Activated CD4-positive, alpha-beta T cell treated with anti-CD3 and anti-CD28 coated beads for 24 hours (primary cell): ENCODE results near the gene ASB3.
"Not testable (repeated sequence)": the region's sequence is repeated elsewhere in the genome, so short reads cannot be mapped to it uniquely, and the experiment has no call there.

Source experiments
- DNase-seq, 2 donors: peaks; one replicate each; pipeline ENCODE4 v3.0.0-alpha.2; 2020; ENCODE audit warnings: low read depth in 2 of 2

ASB3 gene, protein sequence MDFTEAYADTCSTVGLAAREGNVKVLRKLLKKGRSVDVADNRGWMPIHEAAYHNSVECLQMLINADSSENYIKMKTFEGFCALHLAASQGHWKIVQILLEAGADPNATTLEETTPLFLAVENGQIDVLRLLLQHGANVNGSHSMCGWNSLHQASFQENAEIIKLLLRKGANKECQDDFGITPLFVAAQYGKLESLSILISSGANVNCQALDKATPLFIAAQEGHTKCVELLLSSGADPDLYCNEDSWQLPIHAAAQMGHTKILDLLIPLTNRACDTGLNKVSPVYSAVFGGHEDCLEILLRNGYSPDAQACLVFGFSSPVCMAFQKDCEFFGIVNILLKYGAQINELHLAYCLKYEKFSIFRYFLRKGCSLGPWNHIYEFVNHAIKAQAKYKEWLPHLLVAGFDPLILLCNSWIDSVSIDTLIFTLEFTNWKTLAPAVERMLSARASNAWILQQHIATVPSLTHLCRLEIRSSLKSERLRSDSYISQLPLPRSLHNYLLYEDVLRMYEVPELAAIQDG

DNA sequence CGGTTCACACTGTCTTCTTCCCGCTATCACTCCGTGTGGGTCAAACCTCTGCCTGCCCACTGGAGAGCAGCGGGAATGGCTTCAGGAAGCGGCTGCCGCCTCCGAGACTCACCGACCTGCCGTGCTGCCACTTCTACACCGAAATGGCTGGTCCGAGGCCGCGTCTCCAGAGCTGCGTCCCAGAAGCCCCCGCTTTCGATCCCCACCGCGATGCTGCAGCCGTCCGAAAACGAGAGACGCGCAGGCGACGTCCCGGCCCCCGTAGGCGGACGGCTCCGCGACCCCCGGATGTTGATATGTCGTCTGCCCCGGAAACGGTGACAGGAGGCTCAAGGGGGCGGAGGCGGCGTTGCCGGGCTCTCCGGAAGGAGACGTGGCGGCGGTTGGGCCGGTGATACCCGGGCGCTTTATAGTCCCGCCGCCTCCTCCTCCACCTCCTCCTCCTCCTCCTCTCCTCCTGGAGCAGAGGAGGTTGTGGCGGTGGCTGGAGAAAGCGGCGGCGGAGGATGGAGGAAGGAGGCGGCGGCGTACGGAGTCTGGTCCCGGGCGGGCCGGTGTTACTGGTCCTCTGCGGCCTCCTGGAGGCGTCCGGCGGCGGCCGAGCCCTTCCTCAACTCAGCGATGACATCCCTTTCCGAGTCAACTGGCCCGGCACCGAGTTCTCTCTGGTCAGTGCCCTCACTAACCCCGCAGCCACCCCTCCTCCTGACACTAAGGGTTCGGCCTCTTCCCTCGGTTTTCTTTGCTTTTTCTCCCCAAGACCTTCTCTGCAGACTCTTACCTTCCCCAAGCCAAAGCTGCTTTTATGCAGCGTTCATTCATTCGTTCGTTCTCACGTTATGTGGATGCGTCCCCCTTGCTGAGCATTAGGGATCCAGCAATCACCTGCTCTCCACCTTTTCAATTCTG, at the start of gene ASB3, which contains the start of gene ERLEC1:
TSS of gene ASB3 (minus strand) at position 249 of the 909 bp plus-strand sequence. CDS start 21,381 bp downstream, outside the sequence.
TSS of gene ERLEC1 (plus strand) at position 340 of the 909 bp plus-strand sequence. CDS start at position 507, 167 bp downstream.
- peak; percentile 68 to 82 for DNase-seq

DNA sequence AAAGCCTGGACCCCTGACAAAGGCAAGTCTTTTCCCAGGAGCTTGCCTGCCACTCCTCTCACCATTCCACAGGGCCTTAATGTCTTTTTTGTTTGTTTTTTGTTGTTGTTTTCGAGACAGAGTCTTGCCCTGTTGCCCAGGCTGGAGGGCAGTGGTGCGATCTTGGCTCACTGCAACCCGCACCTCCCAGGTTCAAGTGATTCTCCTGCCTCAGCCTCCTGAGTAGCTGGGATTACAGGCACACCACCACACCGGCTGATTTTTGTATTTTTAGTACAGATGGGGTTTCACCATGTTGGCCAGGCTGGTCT, 43.2 kb upstream of the ASB3 start:
- not testable (repeated sequence) for DNase-seq

DNA sequence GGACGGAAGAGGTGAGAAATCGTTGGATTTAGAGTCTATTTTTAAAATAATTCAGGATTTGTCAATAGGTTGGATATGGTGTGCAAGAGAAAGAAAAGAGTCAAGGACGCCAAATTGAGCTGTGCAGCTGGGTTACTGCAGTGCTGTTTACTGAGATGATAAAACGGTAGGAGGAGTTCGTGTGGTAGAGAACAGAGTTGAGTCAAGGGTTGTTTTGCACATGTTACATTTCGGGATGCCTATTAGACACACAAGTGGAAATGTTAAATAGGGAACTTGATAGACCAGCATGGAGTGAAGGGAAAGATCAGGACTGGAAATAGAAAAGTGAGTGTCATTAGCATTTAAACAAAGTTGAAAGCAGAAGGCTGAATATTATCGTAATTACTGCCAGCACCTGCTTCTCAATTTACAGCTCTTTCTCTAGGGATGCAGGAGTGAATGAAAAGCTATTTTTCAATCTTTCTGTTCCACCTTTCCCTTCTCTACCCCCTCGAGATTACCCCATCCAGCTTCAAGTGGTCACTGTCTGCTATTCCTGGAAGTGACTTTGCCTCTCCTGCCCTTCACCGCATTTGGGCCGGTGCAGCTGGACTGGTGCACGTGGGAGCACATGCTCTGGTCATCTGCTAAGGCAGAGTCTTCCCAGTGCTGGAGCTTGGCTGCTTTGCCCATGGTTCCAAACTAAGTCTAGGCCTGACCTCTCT, 42.7 kb upstream of the ASB3 start:
- DNase-seq, result no peak

DNA sequence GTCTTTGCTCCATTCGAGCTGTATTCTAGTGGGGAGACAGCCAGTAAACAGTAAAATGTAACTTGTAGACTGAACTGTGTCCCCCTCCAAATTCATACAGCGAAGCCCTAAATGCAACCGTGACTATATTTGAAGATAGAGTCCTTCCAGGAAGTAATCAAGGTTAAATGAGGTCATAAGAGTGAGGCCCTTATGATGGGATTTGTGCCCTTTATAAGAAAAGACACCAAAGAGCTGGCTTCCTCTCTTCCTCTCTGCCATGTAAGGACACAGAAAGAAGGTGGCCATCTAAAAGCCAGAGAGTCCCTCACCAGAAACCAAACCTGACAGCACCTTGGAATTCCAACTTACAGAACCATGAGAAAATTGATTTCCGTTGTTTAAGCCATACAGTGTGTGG, 41.6 kb upstream of the ASB3 start:
- no peak for DNase-seq

DNA sequence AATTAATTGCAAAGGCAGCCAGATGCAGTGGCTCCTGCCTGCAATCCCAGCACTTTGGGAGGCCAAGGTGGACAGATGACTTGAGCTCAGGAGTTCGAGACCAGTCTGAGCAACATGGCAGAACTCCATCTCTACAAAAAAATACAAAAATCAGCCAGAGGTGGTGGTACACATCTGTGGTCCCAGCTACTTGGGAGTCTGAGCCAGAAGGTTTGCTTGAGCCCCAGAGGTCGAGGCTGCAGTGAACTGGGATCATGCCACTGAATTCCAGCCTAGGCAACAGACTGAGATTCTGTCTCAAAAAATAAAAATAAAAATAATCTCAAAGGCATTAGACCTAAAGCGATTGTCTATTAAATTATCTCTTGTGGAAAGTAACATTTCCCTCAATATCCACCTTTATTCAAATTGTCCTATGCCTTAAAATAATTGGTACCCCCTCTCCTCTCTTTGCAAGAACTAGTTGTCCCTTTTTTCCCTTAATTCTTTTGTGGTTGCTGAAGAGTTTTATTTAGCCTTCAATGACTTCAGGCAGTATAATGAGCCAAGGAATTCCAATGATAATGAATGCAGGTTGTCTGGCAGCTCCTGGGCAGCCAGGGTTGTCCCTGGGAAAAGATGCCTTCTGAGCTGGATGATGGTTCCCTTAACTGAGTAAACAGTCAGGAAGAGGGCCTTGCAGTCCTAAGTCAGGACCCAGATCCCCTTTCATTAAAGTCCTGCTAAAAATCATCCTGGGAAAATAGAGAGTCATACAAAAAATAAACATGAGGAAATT, 40.8 kb upstream of the ASB3 start:
- no peak for DNase-seq

DNA sequence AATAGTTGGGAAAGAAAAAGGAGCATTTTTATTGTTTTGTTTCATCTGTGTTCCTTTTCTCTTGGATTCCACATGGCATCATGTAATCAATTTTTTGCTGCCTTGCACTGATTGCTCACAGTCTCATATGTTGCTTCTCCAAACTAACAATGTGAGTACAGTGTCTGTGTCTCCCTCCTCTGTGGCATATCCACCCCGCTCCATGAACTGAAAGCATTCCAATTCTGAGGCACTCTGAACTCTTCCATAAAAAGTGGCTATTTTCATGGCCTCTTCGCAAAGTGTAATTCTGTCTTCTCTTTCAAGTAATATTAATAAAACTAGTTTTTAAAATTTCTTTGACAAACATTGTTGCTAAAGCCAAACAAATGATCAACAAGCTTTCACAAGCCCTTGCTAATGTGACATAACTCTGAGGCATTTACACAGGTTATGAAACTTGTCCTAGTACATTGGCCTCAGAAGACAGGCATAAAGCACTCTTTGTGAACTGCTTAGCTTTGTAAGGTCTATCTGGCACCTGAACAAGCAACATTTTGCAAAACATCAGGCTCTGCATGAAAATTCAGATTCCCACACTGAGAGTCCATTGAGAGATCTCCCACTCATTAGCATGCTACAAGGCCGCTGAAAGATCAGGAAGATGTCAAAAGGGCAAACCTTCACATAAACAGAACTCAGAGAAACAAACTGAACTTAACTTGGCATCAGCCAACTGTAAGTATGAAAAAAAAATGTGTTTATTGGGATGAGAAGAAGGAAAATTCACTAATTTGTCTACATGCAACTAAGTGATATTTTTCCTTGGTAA, 40.0 kb upstream of the ASB3 start:
- DNase-seq, result no peak

DNA sequence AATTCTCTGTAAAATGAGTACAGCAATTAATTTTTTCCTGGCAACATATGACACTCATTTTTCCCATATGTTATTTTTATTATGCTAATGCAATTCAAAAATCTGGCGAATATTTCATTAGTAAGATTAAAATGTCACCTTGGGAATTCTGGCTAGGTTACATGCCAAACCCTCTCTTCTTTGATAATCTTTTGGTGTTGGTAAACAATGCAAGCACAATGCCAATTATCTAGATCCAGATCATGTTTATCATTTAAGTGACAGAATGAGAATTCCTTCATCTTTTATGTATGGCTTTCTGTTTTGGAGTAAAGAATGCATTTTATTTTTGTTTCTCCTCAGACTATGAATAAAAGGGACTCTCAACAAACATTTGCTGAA, 39.3 kb upstream of the ASB3 start:
- DNase-seq, result no peak

DNA sequence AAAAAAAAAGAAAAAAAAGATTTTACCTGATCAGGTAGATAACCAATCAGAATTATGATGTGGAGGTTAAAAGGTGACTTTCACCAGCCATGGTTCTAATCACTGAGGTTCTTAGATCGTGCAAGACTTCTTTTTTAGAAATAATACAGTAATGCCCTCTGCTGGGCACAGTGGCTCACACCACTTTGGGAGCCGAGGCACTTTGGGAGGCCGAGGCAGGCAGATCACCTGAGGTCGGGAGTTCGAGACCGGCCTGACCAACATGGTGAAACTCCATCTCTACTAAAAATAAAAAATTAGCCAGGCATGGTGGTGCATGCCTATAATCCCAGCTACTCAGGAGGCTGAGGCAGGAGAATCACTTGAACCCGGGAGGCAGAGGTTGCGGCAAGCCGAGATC, 36.9 kb upstream of the ASB3 start:
- DNase-seq, result not testable (repeated sequence)

DNA sequence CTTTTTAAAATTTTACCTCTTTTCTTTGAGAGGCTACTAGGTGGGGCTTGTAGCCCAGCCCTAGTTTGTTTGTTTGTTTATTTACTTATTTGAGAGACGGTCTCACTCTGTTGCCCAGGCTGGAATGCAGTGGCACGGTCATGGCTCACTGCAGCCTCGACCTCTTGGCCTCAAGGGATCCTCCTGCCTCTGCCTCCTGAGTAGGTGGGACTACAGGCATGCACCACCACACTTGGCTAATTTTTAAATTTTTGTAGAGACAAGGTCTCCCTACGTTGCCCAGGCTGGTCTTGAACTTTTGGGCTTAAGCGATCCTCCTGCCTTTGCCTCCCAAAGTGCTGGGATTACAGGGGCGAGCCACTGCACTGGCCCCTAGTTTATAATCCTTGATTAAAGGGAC, 35.1 kb upstream of the ASB3 start:
- DNase-seq, result no peak

DNA sequence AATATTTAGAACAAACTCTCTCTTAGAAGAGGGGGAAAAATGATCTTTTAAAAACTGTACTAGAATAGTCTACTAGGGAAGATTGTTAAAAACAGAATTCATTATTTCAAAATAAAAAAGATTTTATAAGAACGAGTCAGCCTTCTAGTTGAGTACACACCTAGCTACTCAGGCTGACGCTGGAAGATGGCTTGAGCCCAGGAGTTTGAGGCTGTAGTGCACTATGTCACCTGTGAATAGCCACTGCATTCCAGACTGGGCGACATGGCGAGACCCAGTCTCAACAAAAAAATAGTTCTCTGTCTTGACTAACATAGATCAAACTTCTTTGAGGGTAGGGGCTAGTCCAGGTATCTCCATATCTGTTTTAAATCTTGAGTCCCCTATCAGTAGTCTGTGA, 34.0 kb upstream of the ASB3 start:
- no peak for DNase-seq

DNA sequence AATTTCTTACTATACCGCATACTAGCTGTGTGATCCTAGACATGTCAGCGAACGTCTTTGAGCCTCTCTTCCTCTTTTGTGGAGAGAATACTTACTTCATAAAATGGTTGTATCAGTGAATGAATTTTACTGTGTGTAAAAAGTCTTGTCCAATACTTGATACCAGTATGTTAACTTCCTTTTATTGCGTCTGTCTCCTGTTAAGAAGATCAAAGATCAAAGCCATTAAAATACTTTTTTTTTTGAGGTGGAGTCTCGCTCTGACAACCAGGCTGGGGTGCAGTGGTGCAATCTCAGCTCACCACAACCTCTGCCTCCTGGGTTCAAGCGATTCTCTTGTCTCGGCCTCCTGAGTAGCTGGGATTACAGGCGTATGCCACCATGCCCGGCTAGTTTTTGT, 33.3 kb upstream of the ASB3 start:
- DNase-seq, result no peak

DNA sequence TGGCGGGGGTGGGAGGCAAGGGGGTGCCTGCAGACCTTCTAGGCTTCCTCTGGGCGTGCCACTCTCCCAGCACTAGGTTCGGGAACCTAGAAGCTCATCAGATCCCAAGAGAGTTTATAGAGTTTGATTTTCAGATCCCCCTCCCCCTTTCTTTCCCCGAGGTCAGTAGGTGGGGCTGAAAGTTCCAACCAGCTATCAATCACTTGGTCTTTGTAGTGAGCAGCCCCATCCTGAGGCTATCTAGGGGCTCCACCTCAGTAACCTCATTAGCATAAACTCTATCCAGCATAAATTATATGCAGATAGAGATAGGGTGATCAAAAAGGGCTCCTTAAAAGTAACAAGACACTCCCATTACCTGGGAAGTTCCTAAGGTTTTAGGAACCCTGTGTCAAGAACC, 32.9 kb upstream of the ASB3 start:
- no peak for DNase-seq

DNA sequence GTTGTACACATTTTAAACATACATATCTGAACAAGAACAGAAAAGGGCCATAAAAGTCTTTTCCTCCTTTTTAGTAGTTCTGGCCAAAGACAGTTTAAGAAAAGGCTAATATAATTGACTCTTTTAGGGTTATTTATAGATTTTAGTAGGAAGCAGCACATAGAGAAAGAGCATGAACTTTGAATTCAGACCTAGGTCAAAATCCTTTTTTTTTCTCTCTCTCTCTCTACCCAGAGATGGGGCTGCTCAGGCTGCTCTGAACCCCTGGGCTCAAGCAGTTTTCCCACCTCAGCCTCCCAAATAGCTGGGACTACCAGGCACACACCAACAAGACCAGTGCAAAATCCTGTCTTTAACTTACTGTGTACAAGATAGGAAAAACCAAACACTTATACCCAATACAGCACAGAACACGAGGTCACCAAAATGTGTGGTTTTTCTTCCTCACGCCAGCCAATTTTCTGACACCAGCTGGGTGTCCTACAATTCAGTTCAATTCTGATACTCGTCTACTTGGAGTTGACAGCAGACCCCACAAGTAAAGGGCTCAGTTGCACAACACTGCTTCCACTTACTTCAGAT, 32.2 kb upstream of the ASB3 start:
- no peak for DNase-seq

DNA sequence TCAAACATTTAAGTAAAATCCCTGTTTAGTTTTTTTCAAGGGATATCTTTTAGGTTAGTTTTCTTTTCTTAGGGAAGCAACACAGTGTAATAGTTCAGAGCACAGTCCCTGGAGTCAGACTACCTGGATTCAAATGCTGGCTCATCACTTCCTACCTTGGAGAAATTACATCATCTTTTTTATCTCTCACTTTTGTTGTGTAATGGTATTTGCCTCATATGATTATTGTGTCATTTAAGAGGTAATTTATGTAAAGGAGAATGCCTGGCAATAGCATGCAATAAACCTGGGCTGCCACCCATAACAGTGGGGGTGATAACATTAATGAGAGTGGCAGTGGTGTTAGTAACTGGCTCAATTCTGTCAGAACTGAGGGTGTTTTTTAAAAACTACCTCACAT, 26.4 kb upstream of the ASB3 start:
- no peak for DNase-seq

DNA sequence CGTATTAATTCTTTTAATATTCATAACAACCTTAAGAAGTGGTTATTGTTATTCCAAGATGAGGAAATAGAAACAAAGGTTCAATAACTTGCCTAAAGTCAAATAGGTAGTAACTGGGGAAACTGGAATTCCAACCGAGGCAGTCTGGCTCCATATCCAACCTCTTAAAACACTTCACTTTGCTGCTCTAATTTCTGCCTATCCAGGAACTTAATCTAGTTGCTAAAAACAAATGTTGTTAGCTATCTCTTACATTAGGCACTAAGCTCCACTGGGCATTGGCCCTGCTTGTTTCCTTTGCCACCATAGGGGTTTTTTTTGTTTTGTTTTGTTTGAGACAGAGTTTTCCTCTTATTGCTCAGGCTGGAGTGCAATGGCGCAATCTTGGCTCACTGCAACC, 24.8 kb upstream of the ASB3 start:
- DNase-seq, result no peak

DNA sequence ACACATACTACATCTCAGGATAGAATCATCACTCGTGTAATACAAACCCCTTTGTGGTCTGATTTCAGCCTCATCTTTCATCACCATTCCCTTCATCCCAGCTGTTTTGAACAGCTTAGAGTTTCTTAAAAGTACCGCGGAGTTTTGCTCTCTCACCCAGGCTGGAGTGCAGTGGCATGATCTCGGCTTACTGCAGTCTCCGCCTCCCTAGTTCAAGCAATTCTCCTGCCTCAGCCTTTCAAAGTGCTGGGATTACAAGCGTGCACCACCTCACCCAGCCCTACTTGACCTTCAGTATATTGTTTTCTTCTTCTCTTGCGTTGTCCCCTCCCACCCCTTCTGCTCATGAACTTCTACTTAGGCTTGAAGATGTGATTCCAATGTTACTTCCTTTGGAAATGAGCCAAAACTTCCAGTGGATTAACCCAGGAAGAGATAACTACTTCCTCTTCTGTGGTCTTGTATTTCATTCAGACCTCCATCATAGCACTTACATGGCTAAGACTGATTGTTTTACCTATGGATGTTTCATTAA, 15.9 kb upstream of the ASB3 start:
- no peak for DNase-seq

DNA sequence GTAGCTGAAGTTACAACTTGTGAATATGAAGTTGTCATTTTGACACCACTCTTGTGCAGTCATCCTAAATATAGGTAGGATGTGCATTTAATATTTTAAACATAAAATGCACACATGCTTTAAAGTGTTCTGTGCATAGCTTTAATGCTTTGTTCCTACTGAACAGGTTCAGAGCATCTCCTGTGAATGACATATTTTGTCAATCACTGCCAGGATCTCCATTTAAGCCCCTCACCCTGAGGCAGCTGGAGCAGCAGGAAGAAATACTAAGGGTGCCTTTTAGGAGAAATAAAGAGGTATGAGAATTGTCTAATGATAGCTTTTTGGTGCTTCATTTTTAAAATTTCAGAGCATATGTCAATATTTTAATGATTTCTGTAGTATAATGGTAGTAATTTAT, 14.8 kb upstream of the ASB3 start:
- no peak for DNase-seq

DNA sequence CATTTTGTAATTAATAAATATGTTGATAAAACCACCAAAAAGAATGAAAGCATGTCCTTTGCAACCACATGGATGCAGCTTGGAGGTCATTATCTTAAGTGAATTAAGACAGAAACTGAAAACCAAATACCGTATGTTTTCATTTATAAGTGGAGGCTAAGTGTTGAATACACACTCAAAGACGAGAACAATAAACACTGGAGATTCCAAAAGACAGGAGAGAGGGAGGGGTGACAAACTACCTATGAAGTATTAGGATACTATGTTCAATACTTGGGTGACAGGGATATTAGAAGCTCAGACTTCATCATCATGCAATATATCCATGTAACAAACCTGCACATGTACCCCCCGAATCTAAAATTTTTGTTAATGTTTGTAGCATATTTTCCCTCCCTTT, 7.1 kb upstream of the ASB3 start:
- no peak for DNase-seq

DNA sequence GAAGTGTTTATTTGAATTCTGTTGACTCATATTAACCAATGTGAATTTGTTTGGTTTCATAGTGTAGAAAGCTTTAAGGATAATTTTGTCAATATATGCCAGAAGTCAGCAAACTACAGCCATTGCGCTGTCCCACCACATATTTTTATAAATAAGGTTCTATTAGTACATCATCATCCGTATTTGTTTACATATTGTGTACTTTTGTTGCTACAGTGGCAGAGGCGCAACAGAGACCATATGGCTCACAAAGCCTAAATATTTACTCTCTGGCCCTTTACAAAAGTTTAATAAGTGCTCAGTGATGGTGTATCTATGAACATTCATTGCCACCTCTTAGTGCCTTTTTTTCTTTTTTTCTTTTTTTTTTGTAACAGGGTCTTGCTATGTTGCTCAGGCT, 6.5 kb upstream of the ASB3 start:
- DNase-seq, result no peak
